ENCODE data around the gene REXO5.

REXO5 gene

GRCh38 chr16:20866801-20867200 is 60.5 kb downstream of the REXO5 start:
- no peak overlapping the region for H3K27ac ChIP-seq
- TF ChIP-seq CTCF (conservative IDR thresholded peaks at IDR 0.05), result no peak

GRCh38 chr16:20867585-20867984 is 61.3 kb downstream of the REXO5 start:
- no peak overlapping the region for H3K27ac ChIP-seq

GRCh38 chr16:20868890-20869289 is 62.6 kb downstream of the REXO5 start:
- no peak overlapping the region for H3K27ac ChIP-seq
- no peak for TF ChIP-seq CTCF (conservative IDR thresholded peaks at IDR 0.05)

More at GRCh38 chr16:20867585-20867984, 61.3 kb downstream of the REXO5 start:
- no peak for TF ChIP-seq CTCF (conservative IDR thresholded peaks at IDR 0.05)

GRCh38 chr16:20870122-20870820 is 63.9 kb downstream of the REXO5 start:
- H3K27ac ChIP-seq, result no peak overlapping the region
- TF ChIP-seq CTCF (conservative IDR thresholded peaks at IDR 0.05), result no peak

- TF ChIP-seq CTCF (conservative IDR thresholded peaks at IDR 0.05), result no peak
Observed at GRCh38 chr16:20871258-20871657, 64.9 kb downstream of the REXO5 start.

GRCh38 chr16:20871941-20872815 is 65.9 kb downstream of the REXO5 start:
- TF ChIP-seq CTCF (conservative IDR thresholded peaks at IDR 0.05), result no peak
- no peak overlapping the region for H3K27ac ChIP-seq

More at GRCh38 chr16:20871258-20871657, 64.9 kb downstream of the REXO5 start:
- no peak overlapping the region for H3K27ac ChIP-seq

- H3K27ac ChIP-seq, result peak overlapping the region; percentile 71
Observed at GRCh38 chr16:20873331-20873730, 67.0 kb downstream of the REXO5 start.

More at GRCh38 chr16:20873331-20873730, 67.0 kb downstream of the REXO5 start:
- TF ChIP-seq CTCF (conservative IDR thresholded peaks at IDR 0.05), result no peak
